Upper lobe of left lung (tissue), 4 donors: ENCODE data around the gene UGT3A2.

Experiments
- EP300 ChIP-seq, 4 donors: sonication (generic); formaldehyde crosslinking; IDR thresholded peaks; one replicate each; pipeline ENCODE4 v1.5.1; 2017; ENCODE audit warnings: antibody characterized with exemption in 4 of 4, control low read depth in 2 of 4
- POLR2A ChIP-seq, 4 donors: fragments of 450-650 bp; IDR thresholded peaks; one replicate each; pipeline ENCODE4 v1.5.1; 2016 to 2017; ENCODE audit warnings: antibody characterized with exemption in 4 of 4, mild to moderate bottlenecking in 2 of 4
- POLR2AphosphoS5 ChIP-seq, 2 donors: sonication (generic); formaldehyde crosslinking; IDR thresholded peaks; one replicate each; pipeline ENCODE4 v1.5.1; 2017; ENCODE audit warnings: antibody characterized with exemption in 2 of 2
- TF ChIP-seq, protein P1 (sequence below), 6 experiments: fragments of 450-650 bp in 4 of 6; fragments of 200-600 bp in 2 of 6; sonication (generic) in 2 of 6; IDR thresholded peaks; one replicate each; pipeline ENCODE4 v1.5.1; 2016 to 2019; ENCODE audit warnings: antibody characterized with exemption in 6 of 6

DNA sequence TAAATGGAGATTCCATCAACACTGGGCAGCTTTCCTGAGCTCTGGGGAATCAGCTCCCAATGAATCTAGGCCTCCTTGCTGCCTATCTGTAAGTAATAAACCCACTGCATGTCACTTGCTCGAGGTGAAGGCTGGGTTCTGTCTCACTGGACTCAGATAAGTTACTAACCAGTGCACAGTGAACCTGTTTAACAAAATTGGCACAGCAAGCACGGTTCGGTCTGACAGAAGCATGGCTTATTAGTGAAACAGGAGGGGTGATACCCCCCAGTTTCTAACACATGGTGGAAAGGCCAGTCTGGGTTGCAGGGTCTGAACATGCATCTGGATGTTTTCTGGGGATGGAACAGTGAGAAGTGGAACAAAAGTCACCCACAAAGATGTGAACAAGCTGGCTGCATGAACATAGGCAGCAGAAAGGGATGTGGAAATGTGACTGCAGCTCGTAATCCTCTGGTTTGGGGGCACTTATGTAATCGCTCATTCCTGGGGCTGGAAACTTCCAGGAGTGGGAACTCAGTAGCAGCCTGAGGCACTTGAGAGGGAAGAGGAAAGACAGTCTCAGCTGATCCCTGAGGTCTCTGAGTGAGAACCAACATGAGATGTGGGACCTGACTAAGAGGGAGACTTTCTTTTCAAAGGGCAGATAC, 37.7 kb downstream of the UGT3A2 start:
- TF ChIP-seq, protein P1, sequence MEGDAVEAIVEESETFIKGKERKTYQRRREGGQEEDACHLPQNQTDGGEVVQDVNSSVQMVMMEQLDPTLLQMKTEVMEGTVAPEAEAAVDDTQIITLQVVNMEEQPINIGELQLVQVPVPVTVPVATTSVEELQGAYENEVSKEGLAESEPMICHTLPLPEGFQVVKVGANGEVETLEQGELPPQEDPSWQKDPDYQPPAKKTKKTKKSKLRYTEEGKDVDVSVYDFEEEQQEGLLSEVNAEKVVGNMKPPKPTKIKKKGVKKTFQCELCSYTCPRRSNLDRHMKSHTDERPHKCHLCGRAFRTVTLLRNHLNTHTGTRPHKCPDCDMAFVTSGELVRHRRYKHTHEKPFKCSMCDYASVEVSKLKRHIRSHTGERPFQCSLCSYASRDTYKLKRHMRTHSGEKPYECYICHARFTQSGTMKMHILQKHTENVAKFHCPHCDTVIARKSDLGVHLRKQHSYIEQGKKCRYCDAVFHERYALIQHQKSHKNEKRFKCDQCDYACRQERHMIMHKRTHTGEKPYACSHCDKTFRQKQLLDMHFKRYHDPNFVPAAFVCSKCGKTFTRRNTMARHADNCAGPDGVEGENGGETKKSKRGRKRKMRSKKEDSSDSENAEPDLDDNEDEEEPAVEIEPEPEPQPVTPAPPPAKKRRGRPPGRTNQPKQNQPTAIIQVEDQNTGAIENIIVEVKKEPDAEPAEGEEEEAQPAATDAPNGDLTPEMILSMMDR (IDR thresholded peaks at IDR 0.05), result no peak
- TF ChIP-seq POLR2AphosphoS5 (IDR thresholded peaks at IDR 0.05) (no peak), EP300 (IDR thresholded peaks at IDR 0.05) (no peak), POLR2A (IDR thresholded peaks at IDR 0.05) (no peak)
